Hematopoietic multipotent progenitor cell treated with erythropoietin and hydrocortisone succinate and interleukin-3 and kit ligand, for 4 days (in vitro differentiated cells): Measurements from ENCODE around the gene ADAMTS2.

Source experiments
- DNase-seq: peaks from one replicate; pipeline ENCODE4 v3.0.0-alpha.2; 2015

The ADAMTS2 gene

GRCh38 chr5:179275941-179276837, 69.1 kb downstream of the ADAMTS2 start:
- DNase-seq: no peak

- no peak for DNase-seq
Measured at GRCh38 chr5:179275381-179275878, 69.8 kb downstream of the ADAMTS2 start.

- DNase-seq: no peak
Measured at GRCh38 chr5:179274321-179275315, 70.6 kb downstream of the ADAMTS2 start.

GRCh38 chr5:179273441-179274145, 71.7 kb downstream of the ADAMTS2 start:
- no peak for DNase-seq

GRCh38 chr5:179273073-179273435, 72.2 kb downstream of the ADAMTS2 start:
- no peak for DNase-seq

- DNase-seq: no peak
Measured at GRCh38 chr5:179272326-179273072, 72.8 kb downstream of the ADAMTS2 start.

- no peak for DNase-seq
Measured at GRCh38 chr5:179271821-179272325, 73.4 kb downstream of the ADAMTS2 start.

GRCh38 chr5:179271428-179271734, 73.9 kb downstream of the ADAMTS2 start:
- DNase-seq: no peak

- DNase-seq: no peak
Measured at GRCh38 chr5:179270581-179271427, 74.5 kb downstream of the ADAMTS2 start.

GRCh38 chr5:179269781-179270543, 75.3 kb downstream of the ADAMTS2 start:
- DNase-seq: no peak

GRCh38 chr5:179268966-179269693, 76.1 kb downstream of the ADAMTS2 start:
- no peak for DNase-seq

- no peak for DNase-seq
Measured at GRCh38 chr5:179268399-179268952, 76.8 kb downstream of the ADAMTS2 start.

- no peak for DNase-seq
Measured at GRCh38 chr5:179267671-179268083, 77.6 kb downstream of the ADAMTS2 start.

GRCh38 chr5:179267071-179267670, 78.1 kb downstream of the ADAMTS2 start:
- no peak for DNase-seq

- no peak for DNase-seq
Measured at GRCh38 chr5:179266291-179267070, 78.8 kb downstream of the ADAMTS2 start.

GRCh38 chr5:179265514-179266290, 79.6 kb downstream of the ADAMTS2 start:
- no peak for DNase-seq
